Cardiac muscle cell (in vitro differentiated cells and primary cell): ENCODE results near the gene XPNPEP1. TPM values are rescaled to one million over a fixed set of nuclear protein-coding genes. Genes with fewer than 3 reads are reported as not detected.

Experiments
- DNase-seq, 2 donors: peaks; one replicate each; pipeline versions ENCODE4 v3.0.0 to v3.0.0-alpha.2; 2010 to 2017; ENCODE audit warnings: low read depth in 1 of 2, low spot score in 1 of 2
- H3K27ac ChIP-seq: fragments of 200-600 bp; sonication (generic); 2 replicates; pipeline ENCODE4 v1.5.1; 2016
- H3K27me3 ChIP-seq: fragments of 200-600 bp; sonication (generic); 2 replicates; pipeline ENCODE4 v1.6.0; 2016; ENCODE audit warnings: control low read depth
- H3K36me3 ChIP-seq: fragments of 200-600 bp; sonication (generic); 2 replicates; pipeline ENCODE4 v1.5.1; 2016; ENCODE audit warnings: control low read depth
- H3K4me1 ChIP-seq: fragments of 200-600 bp; sonication (generic); 2 replicates; pipeline ENCODE4 v1.8.1; 2017; ENCODE audit warnings: low read depth, mild to moderate bottlenecking, mixed run types
- H3K4me3 ChIP-seq: fragments of 200-600 bp; sonication (generic); 2 replicates; pipeline ENCODE4 v1.5.1; 2016; ENCODE audit warnings: mild to moderate bottlenecking
- H3K9me3 ChIP-seq: fragments of 200-600 bp; sonication (generic); 2 replicates; pipeline ENCODE4 v1.5.1; 2017; ENCODE audit warnings: low read depth, mild to moderate bottlenecking, control low read depth
- polyA plus RNA-seq: library from polyadenylated mRNA; unstranded; fragments of >200 nt; fragmentation: Nextera tagmentation; extraction: Ambion mirVana; gene quantifications from 2 replicates; pipeline ENCODE4 v1.2.1, GENCODE V29; 2016
- total RNA-seq: library from RNA; depleted of rRNA; stranded (reverse); fragments of >200 nt; gene quantifications from 2 replicates; pipeline ENCODE4 v1.2.3, GENCODE V29; 2016
- TF ChIP-seq, protein P1 (sequence below): IDR thresholded peaks from 2 replicates; pipeline ENCODE4 v1.5.1; 2012; ENCODE audit warnings: low read depth, mild to moderate bottlenecking, low read length

Gene XPNPEP1
- total and polyA plus RNA-seq, 2 experiments from 2014 or later: 68.1 to 114 TPM

DNA sequence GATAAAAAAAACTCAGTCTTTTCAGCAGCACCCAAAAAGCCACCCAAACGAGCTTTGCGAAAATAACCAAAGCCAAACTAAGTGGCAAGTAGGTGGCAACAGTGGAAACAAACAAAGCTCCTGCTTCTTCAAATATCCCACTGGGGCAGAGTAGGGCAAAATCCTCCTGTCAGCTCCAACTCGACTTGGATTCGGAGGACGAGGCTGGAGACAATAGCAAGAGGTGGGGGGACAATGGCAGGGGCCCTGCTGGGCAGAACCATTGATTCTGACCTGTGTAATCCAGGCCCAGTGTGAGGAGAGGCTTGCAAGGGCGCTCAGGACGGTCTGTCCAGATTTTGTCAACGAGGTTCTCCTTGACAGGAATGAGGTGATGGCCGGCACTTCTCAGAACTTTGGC lies 35.5 kb downstream of the XPNPEP1 start:
- TF ChIP-seq, protein P1, sequence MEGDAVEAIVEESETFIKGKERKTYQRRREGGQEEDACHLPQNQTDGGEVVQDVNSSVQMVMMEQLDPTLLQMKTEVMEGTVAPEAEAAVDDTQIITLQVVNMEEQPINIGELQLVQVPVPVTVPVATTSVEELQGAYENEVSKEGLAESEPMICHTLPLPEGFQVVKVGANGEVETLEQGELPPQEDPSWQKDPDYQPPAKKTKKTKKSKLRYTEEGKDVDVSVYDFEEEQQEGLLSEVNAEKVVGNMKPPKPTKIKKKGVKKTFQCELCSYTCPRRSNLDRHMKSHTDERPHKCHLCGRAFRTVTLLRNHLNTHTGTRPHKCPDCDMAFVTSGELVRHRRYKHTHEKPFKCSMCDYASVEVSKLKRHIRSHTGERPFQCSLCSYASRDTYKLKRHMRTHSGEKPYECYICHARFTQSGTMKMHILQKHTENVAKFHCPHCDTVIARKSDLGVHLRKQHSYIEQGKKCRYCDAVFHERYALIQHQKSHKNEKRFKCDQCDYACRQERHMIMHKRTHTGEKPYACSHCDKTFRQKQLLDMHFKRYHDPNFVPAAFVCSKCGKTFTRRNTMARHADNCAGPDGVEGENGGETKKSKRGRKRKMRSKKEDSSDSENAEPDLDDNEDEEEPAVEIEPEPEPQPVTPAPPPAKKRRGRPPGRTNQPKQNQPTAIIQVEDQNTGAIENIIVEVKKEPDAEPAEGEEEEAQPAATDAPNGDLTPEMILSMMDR: no peak
- peaks cover 11% of the 10 kb centered on the region for H3K36me3 ChIP-seq
- no peak for DNase-seq

DNA sequence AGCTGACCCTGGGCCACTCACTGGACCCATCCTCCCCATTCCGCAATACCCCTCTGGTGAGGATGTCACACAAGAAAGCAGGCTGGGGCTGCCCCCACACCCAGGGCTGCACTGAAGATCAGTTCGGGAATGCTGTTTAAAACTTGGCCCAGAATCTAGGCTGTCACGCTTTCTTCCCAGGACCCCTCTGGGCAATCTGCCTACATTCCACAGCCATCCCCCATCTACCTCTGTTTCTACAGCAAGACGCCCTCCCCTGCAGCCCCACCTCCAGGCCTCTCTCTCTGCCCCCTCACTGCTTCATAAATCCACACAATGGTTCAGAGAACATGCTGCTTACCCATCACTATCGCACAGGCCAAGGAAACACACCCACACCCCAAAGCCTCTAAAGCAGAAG lies 36.1 kb downstream of the XPNPEP1 start:
- peaks cover 6% of the 10 kb centered on the region for H3K4me1 ChIP-seq
- no peaks in the 10 kb centered on the region for H3K27me3 ChIP-seq
- H3K36me3 ChIP-seq: peaks cover 11% of the 10 kb centered on the region
- TF ChIP-seq, protein P1: no peak
- no peaks in the 10 kb centered on the region for H3K9me3 ChIP-seq
- no peak overlapping the region for H3K4me3 ChIP-seq
- no peak overlapping the region for H3K27ac ChIP-seq
- DNase-seq: peak in 1 of 2 donors; percentile 58

More for the DNA sequence above, 35.5 kb downstream of the XPNPEP1 start:
- Histone ChIP-seq H3K4me3 (no peak overlapping the region), H3K27me3 (no peaks in the 10 kb centered on the region), H3K27ac (no peak overlapping the region), H3K4me1 (peaks cover 12% of the 10 kb centered on the region), H3K9me3 (no peaks in the 10 kb centered on the region)

DNA sequence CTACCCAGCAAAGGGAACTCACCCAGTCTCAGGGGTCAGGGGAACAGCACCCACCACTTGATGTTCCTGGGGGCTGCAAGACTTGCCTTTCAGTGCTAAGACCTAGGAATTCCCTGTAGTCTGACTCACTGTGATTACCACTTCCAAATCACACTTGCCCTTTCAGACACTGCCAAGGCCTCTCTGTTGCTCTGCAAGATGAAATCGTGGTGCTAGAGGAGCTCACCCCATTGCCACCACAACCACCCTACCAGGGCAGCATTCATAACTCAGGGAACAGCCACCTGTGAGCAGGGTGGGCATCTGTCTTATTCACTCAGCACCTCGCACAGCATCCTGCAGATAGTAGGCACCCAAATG lies 36.5 kb downstream of the XPNPEP1 start:
- Histone ChIP-seq H3K4me3 (no peak overlapping the region), H3K4me1 (peaks cover 8% of the 10 kb centered on the region), H3K9me3 (no peaks in the 10 kb centered on the region), H3K27ac (no peak overlapping the region), H3K27me3 (no peaks in the 10 kb centered on the region), H3K36me3 (peaks cover 12% of the 10 kb centered on the region)
- DNase-seq: no peak
- TF ChIP-seq, protein P1: no peak

DNA sequence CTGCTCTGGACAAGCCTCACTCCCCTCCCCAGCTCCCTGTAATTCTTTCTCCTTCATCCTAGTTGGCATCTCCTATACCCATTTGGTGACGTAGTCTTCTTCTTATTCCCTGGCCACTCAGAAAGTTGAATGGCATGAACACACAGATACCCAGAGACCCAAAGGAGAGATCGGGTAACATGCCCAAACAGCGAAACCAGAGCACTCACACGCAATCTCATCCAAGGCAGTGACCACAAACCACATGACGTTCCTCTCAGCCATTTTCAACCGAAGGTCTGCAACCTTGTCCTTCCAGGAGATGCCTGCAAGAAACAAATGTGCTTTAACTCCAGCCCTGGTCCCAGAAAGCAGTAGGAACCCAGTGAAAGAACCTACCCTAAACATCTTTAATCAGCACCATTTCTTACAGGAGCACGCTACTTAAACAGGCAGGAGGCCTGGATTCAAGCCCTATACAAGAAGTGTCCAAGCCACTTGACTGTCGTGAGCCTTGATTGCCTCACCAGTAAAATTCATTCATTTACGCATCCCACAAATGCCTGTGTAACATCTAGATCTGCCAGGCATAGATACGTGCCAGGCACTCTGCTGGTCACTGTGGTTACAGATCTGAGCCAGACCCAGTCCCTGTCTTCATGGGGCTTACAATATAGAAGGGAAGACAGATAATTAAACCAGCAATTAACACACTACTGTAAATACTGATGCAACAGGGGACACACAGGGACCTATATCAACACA lies 37.1 kb downstream of the XPNPEP1 start:
- no peak for DNase-seq
- Histone ChIP-seq H3K9me3 (no peaks in the 10 kb centered on the region), H3K36me3 (peaks cover 12% of the 10 kb centered on the region), H3K27me3 (no peaks in the 10 kb centered on the region), H3K4me3 (no peak overlapping the region), H3K4me1 (peaks cover 13% of the 10 kb centered on the region), H3K27ac (no peak overlapping the region)
- TF ChIP-seq, protein P1: no peak

DNA sequence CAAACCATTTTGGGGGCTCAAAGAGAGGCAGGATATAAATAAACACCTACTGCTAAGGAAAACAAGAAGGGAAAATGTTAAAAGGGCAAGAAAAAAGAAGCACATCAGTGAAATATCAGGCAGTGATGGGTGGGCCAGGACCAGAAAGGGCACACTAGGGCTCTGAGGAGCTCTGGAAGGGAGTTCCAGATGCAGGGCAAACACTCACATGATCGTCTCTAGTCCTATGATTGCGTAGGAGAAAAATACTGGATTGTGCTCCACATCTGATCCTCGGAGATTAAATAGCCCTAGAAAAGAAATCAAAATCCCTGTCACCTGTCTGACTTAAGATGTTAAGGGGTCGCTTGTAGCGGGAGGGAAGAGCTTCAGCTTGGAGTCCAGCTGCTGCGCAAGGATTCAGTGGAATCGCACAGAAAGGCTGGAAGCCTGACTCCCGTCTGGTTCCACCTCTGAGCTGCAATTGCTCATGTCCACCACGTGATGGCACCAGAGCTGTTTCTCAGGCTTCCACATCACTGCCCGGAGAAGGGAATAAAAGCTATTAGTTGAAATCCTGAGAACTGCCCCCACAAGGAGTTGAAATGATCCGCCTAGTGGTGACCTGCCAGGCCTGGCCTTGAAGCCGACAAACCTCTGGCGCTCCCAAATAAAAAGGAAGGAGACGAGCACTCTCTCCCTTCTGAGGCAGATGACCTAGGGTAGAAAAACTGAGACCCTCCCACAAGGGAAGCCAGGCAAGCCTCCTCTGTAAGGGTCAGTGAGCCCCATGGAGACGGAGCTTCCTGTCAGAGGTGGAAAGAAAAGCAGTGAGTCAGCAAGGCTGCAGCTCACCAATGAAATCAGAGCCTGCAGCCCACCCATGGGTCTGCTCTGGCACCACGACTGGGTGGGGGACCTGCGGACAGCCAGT lies 39.2 kb downstream of the XPNPEP1 start:
- no peaks in the 10 kb centered on the region for H3K27me3 ChIP-seq
- H3K9me3 ChIP-seq: no peaks in the 10 kb centered on the region
- peaks cover 10% of the 10 kb centered on the region for H3K36me3 ChIP-seq
- H3K4me1 ChIP-seq: peaks cover 16% of the 10 kb centered on the region
- peak; percentile 92 to 94 for DNase-seq
- TF ChIP-seq, protein P1: peak; percentile 97
- H3K4me3 ChIP-seq: no peak overlapping the region
- H3K27ac ChIP-seq: peak overlapping the region; percentile 76
